ENCODE results near the gene SLC30A1.
"Not testable (repeated sequence)": the region's sequence is repeated elsewhere in the genome, so short reads cannot be mapped to it uniquely, and the experiment has no call there.

SLC30A1 gene, protein sequence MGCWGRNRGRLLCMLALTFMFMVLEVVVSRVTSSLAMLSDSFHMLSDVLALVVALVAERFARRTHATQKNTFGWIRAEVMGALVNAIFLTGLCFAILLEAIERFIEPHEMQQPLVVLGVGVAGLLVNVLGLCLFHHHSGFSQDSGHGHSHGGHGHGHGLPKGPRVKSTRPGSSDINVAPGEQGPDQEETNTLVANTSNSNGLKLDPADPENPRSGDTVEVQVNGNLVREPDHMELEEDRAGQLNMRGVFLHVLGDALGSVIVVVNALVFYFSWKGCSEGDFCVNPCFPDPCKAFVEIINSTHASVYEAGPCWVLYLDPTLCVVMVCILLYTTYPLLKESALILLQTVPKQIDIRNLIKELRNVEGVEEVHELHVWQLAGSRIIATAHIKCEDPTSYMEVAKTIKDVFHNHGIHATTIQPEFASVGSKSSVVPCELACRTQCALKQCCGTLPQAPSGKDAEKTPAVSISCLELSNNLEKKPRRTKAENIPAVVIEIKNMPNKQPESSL
- 49.2 to 327 (median 161) reads per million in 17 experiments for total RNA-seq

GRCh38 chr1:211578640-211579439 lies at the start of gene SLC30A1:
SLC30A1 (minus strand) TSS chr1:211579161; CDS start chr1:211578612, 549 bp downstream.
- DNase-seq = peak; percentile 99 to 100 (median 100)

DNA sequence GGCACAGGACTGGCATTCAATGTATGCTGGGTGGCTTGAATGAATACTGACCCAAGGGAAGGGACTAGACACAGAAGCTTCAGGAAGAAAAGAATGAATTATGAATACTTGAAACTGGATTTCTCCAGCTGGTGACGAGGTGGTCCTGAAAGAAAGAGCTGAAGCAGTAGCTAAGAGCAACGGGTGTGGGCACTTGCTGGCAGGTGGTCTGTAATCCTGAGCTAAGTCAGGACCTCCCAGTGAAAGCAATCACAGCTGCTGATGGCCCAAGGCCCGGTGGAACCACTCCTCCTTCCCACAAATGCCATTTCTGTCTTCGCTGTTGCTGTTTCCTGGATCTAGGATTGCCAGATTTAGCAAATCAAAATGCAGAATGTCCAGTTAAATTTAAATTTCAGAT lies 49.5 kb upstream of the SLC30A1 start:
- no peak for DNase-seq

GRCh38 chr1:211627259-211627658 lies 48.3 kb upstream of the SLC30A1 start:
- DNase-seq = no peak

DNA sequence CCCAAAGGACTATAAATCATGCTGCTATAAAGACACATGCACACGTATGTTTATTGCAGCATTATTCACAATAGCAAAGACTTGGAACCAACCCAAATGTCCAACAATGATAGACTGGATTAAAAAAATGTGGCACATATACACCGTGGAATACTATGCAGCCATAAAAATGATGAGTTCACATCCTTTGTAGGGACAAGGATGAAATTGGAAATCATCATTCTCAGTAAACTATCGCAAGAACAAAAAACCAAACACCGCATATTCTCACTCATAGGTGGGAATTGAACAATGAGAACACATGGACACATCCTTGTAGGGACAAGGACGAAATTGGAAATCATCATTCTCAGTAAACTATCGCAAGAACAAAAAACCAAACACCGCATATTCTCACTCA lies 46.9 kb upstream of the SLC30A1 start:
- not testable (repeated sequence) for DNase-seq

DNA sequence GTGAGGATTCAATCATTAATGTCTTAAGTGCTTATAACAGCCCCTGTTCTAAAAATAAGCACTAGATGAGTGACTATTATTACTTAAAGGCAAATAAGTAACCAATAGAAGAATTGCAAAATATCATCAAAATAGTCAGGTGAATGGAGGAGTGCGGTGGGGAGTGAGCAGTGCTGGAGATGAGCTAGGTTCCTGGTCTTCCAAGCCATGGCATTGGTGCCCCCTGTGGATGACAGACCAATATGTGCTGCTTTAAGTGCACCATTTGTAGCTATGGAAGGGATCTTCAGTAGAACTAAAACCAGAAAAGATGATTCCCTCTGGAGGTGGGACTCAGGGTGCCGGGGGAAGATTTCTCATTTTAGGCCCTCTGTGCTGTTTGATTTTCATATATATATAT lies 46.1 kb upstream of the SLC30A1 start:
- DNase-seq = peak; percentile 70 to 86 (median 82)

- DNase-seq = no peak
These were observed 44.6 kb upstream of the SLC30A1 start for GRCh38 chr1:211623515-211623914.

DNA sequence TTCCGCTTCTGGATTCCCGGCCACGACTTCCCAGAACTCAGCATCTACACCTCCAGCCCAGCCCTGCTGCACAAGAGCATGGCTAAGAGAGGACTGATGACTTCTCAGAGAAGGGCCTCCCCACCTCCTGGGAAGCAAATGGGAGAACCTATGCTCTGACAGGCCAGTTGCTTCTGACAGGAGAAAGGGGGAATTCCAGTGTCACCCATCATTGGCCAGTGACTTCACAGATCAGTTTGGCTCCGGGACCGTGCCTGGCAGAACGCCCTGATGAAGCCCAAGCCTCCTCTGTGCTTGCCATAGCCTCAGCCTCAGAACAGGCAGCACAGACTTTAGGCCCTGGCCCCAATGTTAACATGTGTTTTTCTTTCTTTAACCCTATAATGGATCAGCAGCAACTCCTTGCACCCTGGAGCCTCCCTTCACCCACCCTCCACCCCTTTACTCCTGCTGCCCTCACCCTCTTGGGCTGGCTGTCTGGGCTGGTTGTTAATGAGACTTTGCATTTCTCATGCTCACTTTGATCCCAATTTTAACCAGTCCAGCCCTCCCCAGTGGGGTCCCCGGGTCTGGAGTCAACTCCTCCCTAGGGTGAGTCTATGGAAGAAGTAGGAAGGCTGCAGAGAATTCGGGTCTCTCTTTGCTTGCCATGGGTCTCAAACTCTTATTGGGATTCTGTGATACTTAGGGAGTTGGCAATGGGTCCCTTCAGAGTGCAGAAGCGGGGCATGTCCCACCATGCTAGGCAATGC lies 42.7 kb upstream of the SLC30A1 start:
- no peak for DNase-seq

DNA sequence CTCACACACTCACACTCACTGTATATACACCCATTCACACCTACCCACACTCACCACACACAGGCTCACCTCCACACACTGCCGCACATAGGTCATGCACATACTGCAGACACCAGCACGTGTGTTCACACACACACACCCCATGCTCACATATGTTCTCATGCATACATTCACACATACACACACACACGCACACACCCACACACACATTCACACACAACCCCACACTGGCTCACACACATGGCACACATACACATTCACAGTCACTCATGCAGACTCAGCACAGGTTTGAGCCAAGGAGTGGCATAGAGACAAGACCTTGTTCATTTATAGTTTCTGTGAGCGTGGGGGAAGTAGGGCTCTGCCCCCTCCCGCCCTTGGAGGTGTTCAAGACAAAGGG lies 41.1 kb upstream of the SLC30A1 start:
- DNase-seq = no peak

DNA sequence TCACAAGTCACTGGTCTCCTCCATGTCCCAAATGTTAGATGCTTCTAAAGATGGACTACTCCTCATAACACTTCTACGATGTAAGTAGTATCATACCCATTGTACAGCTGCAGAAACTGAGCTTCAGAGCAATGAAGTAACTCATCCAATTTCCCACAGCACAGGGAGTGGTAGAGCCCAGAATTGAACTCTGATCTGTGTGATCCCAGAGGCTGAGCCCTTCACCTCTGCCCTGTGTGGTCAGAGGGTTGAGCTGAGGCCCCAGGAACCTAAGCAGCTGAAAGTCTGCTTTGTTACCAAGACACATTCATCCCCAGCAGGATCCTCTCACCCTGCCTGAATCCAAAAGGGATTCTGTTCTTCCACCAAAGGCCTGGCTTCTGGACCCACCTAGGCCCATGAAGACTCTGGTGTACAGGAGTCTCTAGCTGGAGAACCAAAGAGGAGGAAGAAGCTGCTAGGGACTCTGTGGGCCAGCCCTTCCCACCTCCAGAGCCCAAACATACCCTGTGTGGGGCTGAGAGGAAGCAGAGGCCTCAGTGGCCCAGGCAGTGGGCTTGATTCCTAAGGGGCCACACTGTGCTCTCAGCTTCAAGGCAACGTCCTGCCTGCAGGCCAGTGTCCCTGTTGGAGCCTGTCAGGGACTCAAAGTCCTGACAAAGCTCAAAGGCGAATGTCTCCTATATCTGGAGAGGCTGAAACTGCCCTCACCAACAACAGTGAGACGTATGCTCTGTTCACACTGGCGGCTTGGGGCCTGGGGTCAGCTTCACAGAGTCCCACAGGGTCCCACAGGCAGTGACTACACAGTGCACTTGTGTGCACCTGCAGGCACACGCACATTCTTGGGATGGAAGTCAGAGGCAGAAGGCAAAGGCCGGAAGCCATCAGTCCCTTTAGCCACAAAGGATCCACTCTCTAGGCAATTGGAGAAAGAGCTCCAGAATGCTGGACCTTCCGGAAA lies 40.4 kb upstream of the SLC30A1 start:
- DNase-seq = peak in 2 of 4 experiments; percentile 46

GRCh38 chr1:211616965-211617297 lies 38.0 kb upstream of the SLC30A1 start:
- no peak for DNase-seq

- DNase-seq = no peak
These were observed 37.4 kb upstream of the SLC30A1 start for GRCh38 chr1:211616231-211616964.

GRCh38 chr1:211614615-211615014 lies 35.7 kb upstream of the SLC30A1 start:
- no peak for DNase-seq

DNA sequence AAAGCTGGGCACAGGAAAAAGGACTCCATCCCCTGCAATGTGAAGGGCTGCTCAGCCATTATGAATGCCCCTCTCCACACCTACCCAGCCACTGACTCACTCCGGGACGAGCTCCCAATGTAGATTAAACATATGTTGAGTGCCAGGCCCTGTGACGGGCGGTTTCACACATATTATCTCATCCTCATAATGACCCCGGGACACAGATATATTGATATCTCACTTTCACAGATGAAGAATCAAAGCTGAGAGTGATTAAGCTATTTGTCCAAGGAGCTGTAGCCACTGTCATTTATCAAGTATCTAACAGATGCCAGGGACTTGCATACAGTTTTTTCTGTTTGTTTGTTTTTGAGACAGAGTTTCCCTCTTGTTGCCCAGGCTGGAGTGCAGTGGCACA lies 35.0 kb upstream of the SLC30A1 start:
- DNase-seq = no peak

- DNase-seq = peak; percentile 93 to 98 (median 96)
These were observed 34.4 kb upstream of the SLC30A1 start for GRCh38 chr1:211613108-211613947.

DNA sequence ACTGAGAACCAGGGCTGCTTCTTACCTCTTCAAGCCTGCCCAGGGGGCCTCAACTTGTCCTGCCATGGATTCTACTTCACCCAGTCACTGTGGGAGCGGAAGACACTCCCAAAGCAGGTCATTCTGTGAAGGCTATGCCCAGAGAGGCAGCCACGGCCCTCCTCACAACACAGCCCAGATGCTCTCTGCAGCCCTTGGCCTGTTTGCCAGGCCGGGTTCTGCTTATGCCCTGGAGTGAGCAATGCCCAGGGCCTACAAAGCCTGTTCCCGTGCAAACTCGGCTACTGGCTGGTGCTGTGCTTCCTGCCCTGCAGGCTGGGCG lies 33.8 kb upstream of the SLC30A1 start:
- no peak for DNase-seq

GRCh38 chr1:211611818-211612217 lies 32.9 kb upstream of the SLC30A1 start:
- DNase-seq = peak; percentile 31 to 57 (median 44)

DNA sequence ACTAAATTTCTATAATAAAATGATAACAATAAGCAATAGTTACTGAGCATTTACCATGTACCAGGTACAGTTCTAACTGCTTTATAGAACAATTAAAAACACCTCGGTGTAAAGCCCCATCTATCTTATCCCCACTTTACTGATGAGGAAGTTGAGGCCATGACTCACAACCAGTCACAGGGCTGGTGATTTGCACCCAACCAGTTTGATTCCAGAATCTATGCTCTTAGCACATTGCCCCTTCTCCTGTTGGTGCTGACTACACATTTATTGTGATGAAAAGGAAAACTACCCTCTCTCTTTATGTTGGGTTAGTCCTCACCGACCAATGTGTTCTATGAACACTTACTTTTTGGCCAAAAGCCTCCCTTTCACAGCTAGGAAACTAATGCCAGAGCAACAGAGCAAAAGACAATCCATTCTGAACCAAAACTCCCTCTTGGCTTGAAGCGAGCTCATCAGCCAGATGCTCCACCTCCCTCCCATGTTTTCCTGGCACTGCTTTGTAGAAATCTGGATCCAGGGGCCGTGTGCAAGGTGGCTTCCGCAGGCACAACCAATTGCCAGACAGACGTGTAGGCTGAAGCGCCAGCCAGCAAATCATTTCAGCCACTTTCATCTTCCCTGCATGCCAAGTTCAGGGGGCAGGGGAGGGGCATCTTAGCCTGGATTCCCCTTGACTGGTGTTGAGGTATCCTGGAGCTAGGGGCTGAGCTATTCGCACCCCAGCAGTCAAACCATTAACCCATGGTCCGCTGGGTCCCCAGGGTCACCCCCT lies 32.0 kb upstream of the SLC30A1 start:
- peak; percentile 57 to 82 (median 76) for DNase-seq

GRCh38 chr1:211609120-211610024 lies 30.4 kb upstream of the SLC30A1 start:
- DNase-seq = no peak
